ENCODE data around the gene GJA9.

DNA sequence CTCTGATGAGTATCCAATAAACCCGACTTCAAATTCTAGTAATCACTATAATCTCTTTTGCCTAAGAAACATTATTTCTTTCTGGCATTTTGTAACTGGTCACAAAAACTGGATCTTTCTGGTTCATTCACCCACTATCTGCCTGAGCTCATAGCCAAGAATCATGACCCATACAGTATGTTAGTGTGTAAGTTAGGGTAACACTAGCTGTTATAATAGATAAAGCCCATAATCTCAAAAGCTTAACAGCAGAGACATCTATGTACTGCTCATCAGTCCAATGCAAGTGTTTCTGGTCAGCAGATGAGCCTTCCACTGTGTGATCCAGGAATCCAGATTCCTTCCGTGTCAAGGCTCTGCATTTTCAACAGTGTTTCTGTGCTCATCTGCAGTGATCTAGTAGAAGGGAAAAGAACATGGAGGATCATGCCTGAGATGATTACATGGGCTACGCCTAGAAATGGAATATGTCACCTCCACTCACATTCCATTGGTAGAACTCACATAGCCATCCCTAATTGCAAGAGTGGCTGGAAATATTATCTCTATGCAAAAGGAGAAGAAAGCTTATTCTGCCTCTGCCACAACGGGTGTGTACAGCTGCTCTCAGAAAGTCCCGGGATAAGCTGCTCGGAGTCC lies 49.5 kb downstream of the GJA9 start:
- TF ChIP-seq, protein P1, sequence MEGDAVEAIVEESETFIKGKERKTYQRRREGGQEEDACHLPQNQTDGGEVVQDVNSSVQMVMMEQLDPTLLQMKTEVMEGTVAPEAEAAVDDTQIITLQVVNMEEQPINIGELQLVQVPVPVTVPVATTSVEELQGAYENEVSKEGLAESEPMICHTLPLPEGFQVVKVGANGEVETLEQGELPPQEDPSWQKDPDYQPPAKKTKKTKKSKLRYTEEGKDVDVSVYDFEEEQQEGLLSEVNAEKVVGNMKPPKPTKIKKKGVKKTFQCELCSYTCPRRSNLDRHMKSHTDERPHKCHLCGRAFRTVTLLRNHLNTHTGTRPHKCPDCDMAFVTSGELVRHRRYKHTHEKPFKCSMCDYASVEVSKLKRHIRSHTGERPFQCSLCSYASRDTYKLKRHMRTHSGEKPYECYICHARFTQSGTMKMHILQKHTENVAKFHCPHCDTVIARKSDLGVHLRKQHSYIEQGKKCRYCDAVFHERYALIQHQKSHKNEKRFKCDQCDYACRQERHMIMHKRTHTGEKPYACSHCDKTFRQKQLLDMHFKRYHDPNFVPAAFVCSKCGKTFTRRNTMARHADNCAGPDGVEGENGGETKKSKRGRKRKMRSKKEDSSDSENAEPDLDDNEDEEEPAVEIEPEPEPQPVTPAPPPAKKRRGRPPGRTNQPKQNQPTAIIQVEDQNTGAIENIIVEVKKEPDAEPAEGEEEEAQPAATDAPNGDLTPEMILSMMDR (IDR thresholded peaks at IDR 0.05; ENCODE audit: low read depth, low read length, missing input control) = no peak
- no peak for TF ChIP-seq SP1 (IDR thresholded peaks at IDR 0.05)
- TF ChIP-seq, protein P2, sequence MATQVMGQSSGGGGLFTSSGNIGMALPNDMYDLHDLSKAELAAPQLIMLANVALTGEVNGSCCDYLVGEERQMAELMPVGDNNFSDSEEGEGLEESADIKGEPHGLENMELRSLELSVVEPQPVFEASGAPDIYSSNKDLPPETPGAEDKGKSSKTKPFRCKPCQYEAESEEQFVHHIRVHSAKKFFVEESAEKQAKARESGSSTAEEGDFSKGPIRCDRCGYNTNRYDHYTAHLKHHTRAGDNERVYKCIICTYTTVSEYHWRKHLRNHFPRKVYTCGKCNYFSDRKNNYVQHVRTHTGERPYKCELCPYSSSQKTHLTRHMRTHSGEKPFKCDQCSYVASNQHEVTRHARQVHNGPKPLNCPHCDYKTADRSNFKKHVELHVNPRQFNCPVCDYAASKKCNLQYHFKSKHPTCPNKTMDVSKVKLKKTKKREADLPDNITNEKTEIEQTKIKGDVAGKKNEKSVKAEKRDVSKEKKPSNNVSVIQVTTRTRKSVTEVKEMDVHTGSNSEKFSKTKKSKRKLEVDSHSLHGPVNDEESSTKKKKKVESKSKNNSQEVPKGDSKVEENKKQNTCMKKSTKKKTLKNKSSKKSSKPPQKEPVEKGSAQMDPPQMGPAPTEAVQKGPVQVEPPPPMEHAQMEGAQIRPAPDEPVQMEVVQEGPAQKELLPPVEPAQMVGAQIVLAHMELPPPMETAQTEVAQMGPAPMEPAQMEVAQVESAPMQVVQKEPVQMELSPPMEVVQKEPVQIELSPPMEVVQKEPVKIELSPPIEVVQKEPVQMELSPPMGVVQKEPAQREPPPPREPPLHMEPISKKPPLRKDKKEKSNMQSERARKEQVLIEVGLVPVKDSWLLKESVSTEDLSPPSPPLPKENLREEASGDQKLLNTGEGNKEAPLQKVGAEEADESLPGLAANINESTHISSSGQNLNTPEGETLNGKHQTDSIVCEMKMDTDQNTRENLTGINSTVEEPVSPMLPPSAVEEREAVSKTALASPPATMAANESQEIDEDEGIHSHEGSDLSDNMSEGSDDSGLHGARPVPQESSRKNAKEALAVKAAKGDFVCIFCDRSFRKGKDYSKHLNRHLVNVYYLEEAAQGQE (IDR thresholded peaks at IDR 0.05) = no peak
- no peak for TF ChIP-seq RAD21 (IDR thresholded peaks at IDR 0.05)
- TF ChIP-seq, protein P3, sequence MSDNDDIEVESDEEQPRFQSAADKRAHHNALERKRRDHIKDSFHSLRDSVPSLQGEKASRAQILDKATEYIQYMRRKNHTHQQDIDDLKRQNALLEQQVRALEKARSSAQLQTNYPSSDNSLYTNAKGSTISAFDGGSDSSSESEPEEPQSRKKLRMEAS (IDR thresholded peaks at IDR 0.05) = no peak
- no peak for TF ChIP-seq TAF1 (conservative IDR thresholded peaks at IDR 0.05)

Measured in liver (tissue), 3 donors.